SU-DHL-6 (cell line): ENCODE data around the gene SDK2.

Experiments
- H2AFZ ChIP-seq: fragments of 200-600 bp; sonication (generic); 2 replicates; pipeline ENCODE4 v1.6.1; 2014; ENCODE audit warnings: low read depth, mild to moderate bottlenecking, moderate library complexity, mixed read lengths, antibody characterized with exemption, low read length; ENCODE audit not compliant: severe bottlenecking
- H3F3A ChIP-seq: fragments of 200-600 bp; shearing (Covaris generic); 2 replicates; pipeline ENCODE4 v1.6.0; 2016; ENCODE audit warnings: antibody characterized with exemption, mild to moderate bottlenecking; ENCODE audit not compliant: insufficient read depth
- H3K27ac ChIP-seq: fragments of 200-600 bp; sonication (generic); 2 replicates; pipeline ENCODE4 v1.5.1; 2016; ENCODE audit warnings: low read depth, mild to moderate bottlenecking, low read length, moderate library complexity, mixed read lengths
- H3K27me3 ChIP-seq: fragments of 200-600 bp; sonication (generic), shearing (Covaris generic); 2 replicates; pipeline ENCODE4 v1.6.0; 2014; ENCODE audit warnings: mild to moderate bottlenecking, low read length
- H3K36me3 ChIP-seq: fragments of 200-600 bp; sonication (generic); 2 replicates; pipeline ENCODE4 v1.6.1; 2014; ENCODE audit warnings: mild to moderate bottlenecking, low read length, mixed read lengths
- H3K4me2 ChIP-seq: fragments of 300-600, 200-600 bp; shearing (Covaris generic), sonication (generic); 2 replicates; pipeline ENCODE4 v1.6.0; 2014; ENCODE audit warnings: low read length, low read depth, mild to moderate bottlenecking; ENCODE audit not compliant: poor library complexity, severe bottlenecking
- H3K4me3 ChIP-seq: fragments of 200-600 bp; sonication (generic); 2 replicates; pipeline ENCODE4 v1.5.1; 2014; ENCODE audit warnings: antibody characterized with exemption, low read length, mild to moderate bottlenecking, mixed read lengths; ENCODE audit not compliant: insufficient read depth, poor library complexity, severe bottlenecking
- H3K79me2 ChIP-seq: fragments of 200-600 bp; sonication (generic); 2 replicates; pipeline ENCODE4 v1.6.1; 2014; ENCODE audit warnings: mild to moderate bottlenecking, low read length, moderate library complexity; ENCODE audit not compliant: insufficient read depth
- H3K9ac ChIP-seq: fragments of 200-600 bp; sonication (generic); 2 replicates; pipeline ENCODE4 v1.7.0; 2014; ENCODE audit warnings: mild to moderate bottlenecking, low read length
- H3K9me2 ChIP-seq: fragments of 200-600 bp; sonication (generic); replicated peaks from 2 replicates; pipeline ENCODE4 v1.6.1; 2014; ENCODE audit warnings: low read length; ENCODE audit not compliant: insufficient read depth
- H3K9me3 ChIP-seq: fragments of 200-600 bp; sonication (generic); 2 replicates; pipeline ENCODE4 v1.6.1; 2014; ENCODE audit warnings: low read length, mixed read lengths; ENCODE audit not compliant: insufficient read depth
- H4K20me1 ChIP-seq: fragments of 200-600 bp; sonication (generic); 2 replicates; pipeline ENCODE4 v1.6.1; 2014; ENCODE audit warnings: low read depth, mild to moderate bottlenecking, antibody characterized with exemption, low read length, moderate library complexity, mixed read lengths
- CTCF ChIP-seq: fragments of 200-600 bp; sonication (generic); IDR thresholded peaks from one replicate; pipeline ENCODE4 v1.5.1; 2017; ENCODE audit warnings: antibody characterized with exemption, mild to moderate bottlenecking, low read length, moderate library complexity; ENCODE audit not compliant: insufficient read depth, poor library complexity, severe bottlenecking
- EZH2phosphoT487 ChIP-seq: fragments of 200-600 bp; sonication (generic), shearing (Covaris generic); conservative IDR thresholded peaks from 2 replicates; pipeline ENCODE4 v1.6.1; 2018; ENCODE audit warnings: mild to moderate bottlenecking, antibody characterized with exemption, low read length, moderate library complexity, mixed read lengths

The SDK2 gene

GRCh38 chr17:73284906-73285602 lies 359.2 kb downstream of the SDK2 start:
- H3K4me3 ChIP-seq = no peak overlapping the region
- H3K9me2 ChIP-seq = no peaks in the 10 kb centered on the region
- H3K9ac ChIP-seq = no peak overlapping the region
- no peak overlapping the region for H2AFZ ChIP-seq
- H3K79me2 ChIP-seq = no peaks in the 10 kb centered on the region
- no peak for TF ChIP-seq CTCF
- TF ChIP-seq EZH2phosphoT487 = no peak
- no peaks in the 10 kb centered on the region for H4K20me1 ChIP-seq
- no peaks in the 10 kb centered on the region for H3K9me3 ChIP-seq
- H3K36me3 ChIP-seq = no peaks in the 10 kb centered on the region
- H3F3A ChIP-seq = no peaks in the 10 kb centered on the region
- H3K27me3 ChIP-seq = no peaks in the 10 kb centered on the region
- H3K27ac ChIP-seq = no peak overlapping the region
- no peak overlapping the region for H3K4me2 ChIP-seq
